SJCRH30 (cell line): ENCODE results near the gene HNRNPL. TPM values are rescaled to one million over a fixed set of nuclear protein-coding genes. Genes with fewer than 3 reads are reported as not detected.
"Not testable (repeated sequence)": the region's sequence is repeated elsewhere in the genome, so short reads cannot be mapped to it uniquely, and the experiment has no call there.

Source experiments
- DNase-seq, 2 experiments: peaks; one replicate each; pipeline ENCODE4 v3.0.0-alpha.2; 2015 to 2020
- H3K27ac ChIP-seq: fragments of 250-450 bp; sonication (Bioruptor Pico); 2 replicates; pipeline ENCODE4 v1.5.1; 2020; ENCODE audit warnings: mild to moderate bottlenecking, moderate library complexity
- H3K27me3 ChIP-seq: fragments of 250-450 bp; sonication (Bioruptor Pico); 2 replicates; pipeline ENCODE4 v1.5.1; 2020; ENCODE audit warnings: mild to moderate bottlenecking, moderate library complexity
- H3K36me3 ChIP-seq: fragments of 250-450 bp; sonication (Bioruptor Pico); 2 replicates; pipeline ENCODE4 v1.5.1; 2020; ENCODE audit warnings: mild to moderate bottlenecking, moderate library complexity
- H3K4me1 ChIP-seq: fragments of 250-450 bp; sonication (Bioruptor Pico); 2 replicates; pipeline ENCODE4 v1.5.1; 2020; ENCODE audit warnings: mild to moderate bottlenecking, moderate library complexity
- H3K4me3 ChIP-seq: fragments of 250-450 bp; sonication (Bioruptor Pico); 2 replicates; pipeline ENCODE4 v1.5.1; 2020; ENCODE audit warnings: mild to moderate bottlenecking, moderate library complexity
- H3K9me3 ChIP-seq: fragments of 250-450 bp; sonication (Bioruptor Pico); replicated peaks from 2 replicates; pipeline ENCODE4 v1.5.1; 2020; ENCODE audit warnings: mild to moderate bottlenecking, moderate library complexity
- total RNA-seq: library from RNA; depleted of rRNA; stranded (reverse); fragments of >200 nt; shearing (Covaris generic); gene quantifications from 2 replicates; pipeline ENCODE4 v1.2.3, GENCODE V29; 2014; rRNA removed

The HNRNPL gene
- 454 and 471 TPM in 2 replicates for total RNA-seq

DNA sequence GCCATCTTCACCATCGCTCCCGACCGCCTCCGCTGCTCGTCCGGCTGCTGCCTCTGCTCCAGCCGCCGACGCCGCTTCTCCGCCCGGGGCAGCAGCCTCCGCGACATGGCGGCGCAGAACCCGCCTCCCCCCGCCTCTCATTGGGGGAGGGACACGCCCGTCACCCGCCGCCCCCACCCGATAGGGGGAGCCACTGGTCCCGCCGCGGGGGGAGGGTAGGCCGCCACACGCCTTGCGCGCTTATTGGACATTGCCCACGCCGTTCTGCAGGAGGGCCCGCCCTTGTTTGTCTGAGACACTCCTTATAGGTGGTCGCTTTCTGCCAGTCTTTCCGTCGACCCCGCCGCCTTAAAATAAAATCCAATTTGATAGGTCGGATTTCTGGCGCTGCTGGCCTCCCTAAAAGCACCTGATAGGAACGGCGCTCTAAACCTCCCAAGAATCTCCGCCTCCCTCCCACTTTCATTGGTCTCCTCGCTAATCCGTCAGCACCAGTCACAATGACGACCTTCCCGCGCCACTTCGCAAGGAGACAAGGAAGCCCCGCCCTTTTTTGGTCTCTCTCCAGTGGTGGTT, at the start of gene HNRNPL:
Gene HNRNPL, minus strand, starts transcription at position 127 of the 576 bp plus-strand sequence. Its CDS starts 20 bp downstream, at position 107.
- Histone ChIP-seq H3K4me3 (peak within 1 kb of the TSS; percentile 93), H3K27me3 (no peaks in the 10 kb centered on the region), H3K36me3 (peaks cover 40% of the 10 kb centered on the region), H3K4me1 (peaks cover 7% of the 10 kb centered on the region; the same call in 1 of the 2 replicates), H3K9me3 (no peaks in the 10 kb centered on the region), H3K27ac (peak within 1 kb of the TSS; percentile 90)
- peak in 1 of 2 experiments; percentile 100 for DNase-seq

DNA sequence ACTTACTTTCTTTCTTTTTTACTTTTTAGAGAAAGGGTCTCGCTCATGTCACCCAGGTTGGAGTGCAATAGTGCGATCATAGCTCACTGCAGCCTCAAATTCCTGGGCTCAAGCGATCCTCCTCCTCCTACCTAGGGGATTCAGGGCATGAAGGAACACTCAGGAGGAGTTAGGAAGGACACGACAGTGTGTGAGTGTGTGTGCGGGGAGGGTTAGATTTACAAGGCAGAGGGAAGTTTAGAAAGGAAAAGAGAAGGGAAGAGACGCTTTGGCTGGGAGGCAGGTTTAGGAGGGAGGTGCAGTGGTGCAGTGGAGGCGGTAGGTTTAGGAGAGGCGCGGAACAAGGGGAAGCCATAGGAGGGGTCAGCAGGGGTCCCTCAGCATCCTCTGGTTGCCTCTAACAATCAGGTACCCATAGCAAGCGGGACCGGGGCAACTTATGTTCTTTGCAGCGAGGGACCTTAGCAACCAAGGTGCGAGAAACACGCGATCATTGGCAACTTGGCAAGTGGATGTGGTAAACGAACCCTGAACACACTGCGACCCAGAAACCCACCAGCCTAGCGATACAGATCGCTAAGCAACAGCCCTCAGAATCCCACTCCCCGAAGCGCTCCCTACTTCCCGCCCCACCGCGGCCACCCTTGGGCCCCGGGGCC, 49.1 kb upstream of the HNRNPL start:
- Histone ChIP-seq H3K36me3 (no peaks in the 10 kb centered on the region), H3K27ac (peak overlapping the region; percentile 11), H3K27me3 (no peaks in the 10 kb centered on the region), H3K4me3 (peak overlapping the region; percentile 78), H3K9me3 (no peaks in the 10 kb centered on the region; the same call in 1 of the 2 replicates), H3K4me1 (peaks cover 8% of the 10 kb centered on the region; the same call in 1 of the 2 replicates)
- peak in 1 of 2 experiments; percentile 38 for DNase-seq

DNA sequence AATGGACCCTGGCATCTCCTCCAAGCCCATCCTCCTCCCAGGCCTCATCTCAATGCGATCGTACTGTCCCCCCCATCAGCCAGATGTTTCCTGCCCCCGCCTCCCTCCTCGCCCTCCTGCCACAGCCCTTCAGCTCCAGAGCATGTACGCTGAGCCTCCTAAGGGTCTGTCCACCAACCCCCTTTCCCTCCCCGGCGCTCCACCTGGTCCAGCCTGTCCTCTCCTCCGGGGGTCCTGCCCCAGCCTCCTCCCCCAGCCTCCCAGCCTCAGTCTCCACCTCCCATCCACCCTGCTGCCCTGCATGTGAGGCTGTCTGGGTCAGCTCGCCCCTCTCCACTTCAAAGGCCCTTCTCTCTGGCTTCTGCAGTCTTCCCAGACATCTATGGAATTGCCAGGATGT, 45.2 kb upstream of the HNRNPL start:
- Histone ChIP-seq H3K4me3 (no peak overlapping the region), H3K9me3 (no peaks in the 10 kb centered on the region), H3K27ac (no peak overlapping the region), H3K4me1 (peaks cover 25% of the 10 kb centered on the region), H3K27me3 (no peaks in the 10 kb centered on the region), H3K36me3 (peaks cover 2% of the 10 kb centered on the region; the same call in 1 of the 2 replicates)
- DNase-seq, result no peak

DNA sequence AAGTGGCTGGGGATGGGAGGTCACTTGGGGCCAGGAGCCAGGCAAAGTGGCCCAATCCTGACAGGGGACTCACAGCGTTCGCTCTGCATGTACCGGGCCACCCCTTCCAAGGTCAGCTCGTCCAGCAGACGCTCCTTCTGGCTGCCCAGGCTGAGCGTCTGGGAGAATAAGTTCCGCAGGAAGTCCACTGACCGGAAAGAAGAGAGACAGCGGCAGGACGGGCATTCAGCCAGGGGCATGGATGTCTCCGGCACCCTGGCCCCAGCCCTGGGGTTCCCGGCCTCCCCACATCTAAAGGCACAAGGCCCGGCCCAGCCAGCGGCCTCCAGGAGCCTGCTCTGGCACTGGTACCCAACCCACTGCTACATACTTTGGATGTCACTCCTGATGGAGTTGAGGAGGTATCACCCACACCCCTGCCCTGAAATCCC, 43.6 kb upstream of the HNRNPL start:
- Histone ChIP-seq H3K4me1 (peaks cover 23% of the 10 kb centered on the region), H3K27ac (0 out of 2 replicates have a peak overlapping the region, but pooled peaks have one; percentile 1), H3K27me3 (no peaks in the 10 kb centered on the region), H3K9me3 (no peaks in the 10 kb centered on the region), H3K4me3 (no peak overlapping the region), H3K36me3 (peaks cover 2% of the 10 kb centered on the region; the same call in 1 of the 2 replicates)
- DNase-seq, result no peak

DNA sequence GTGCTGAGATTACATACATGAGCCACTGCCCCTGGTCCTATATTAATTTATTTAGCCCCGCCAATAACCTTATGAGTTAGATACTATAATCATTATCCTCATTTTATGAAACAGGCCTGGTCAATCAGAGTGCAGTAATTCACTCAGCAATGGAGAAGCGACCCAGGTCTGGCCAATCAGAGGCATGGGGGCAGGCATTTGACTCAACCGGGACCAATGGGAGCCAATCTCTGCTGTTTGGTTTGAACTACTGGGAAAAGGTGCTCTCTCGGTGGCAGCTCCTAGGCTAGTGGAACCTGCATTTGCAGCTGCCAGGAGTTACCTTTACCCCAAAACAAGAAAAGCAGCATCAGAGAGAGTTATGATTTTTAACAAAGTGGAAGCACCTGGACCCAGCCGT, 43.1 kb upstream of the HNRNPL start:
- Histone ChIP-seq H3K4me1 (peaks cover 20% of the 10 kb centered on the region), H3K9me3 (no peaks in the 10 kb centered on the region), H3K27ac (peak overlapping the region; percentile 79; the same call in 1 of the 2 replicates), H3K36me3 (peaks cover 2% of the 10 kb centered on the region; the same call in 1 of the 2 replicates), H3K4me3 (no peak overlapping the region), H3K27me3 (no peaks in the 10 kb centered on the region)
- DNase-seq, result peak in 1 of 2 experiments; percentile 53

DNA sequence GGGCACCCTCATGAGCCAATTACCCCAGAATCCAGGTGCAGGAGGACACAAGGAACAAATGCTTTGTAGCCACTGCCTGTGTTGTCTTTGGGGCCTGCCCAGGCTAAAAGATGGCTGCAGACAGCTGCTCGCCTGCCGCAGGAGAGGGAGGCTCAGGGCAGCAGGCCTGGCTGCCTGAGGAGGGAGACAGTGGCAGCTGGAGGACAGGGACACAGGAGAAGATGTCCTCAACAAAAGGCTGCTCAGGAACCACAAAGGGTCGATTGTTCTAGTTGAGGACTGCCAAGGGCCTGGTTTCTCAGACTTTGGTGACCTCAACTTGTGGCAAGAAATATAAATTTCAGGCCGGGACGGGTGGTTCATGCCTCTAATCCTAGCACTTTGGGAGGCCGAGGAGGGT, 42.0 kb upstream of the HNRNPL start:
- Histone ChIP-seq H3K4me1 (peaks cover 24% of the 10 kb centered on the region), H3K27me3 (no peaks in the 10 kb centered on the region), H3K27ac (peak overlapping the region; percentile 79), H3K36me3 (peaks cover 2% of the 10 kb centered on the region; the same call in 1 of the 2 replicates), H3K9me3 (no peaks in the 10 kb centered on the region), H3K4me3 (no peak overlapping the region)
- DNase-seq, result peak; percentile 98 to 99

DNA sequence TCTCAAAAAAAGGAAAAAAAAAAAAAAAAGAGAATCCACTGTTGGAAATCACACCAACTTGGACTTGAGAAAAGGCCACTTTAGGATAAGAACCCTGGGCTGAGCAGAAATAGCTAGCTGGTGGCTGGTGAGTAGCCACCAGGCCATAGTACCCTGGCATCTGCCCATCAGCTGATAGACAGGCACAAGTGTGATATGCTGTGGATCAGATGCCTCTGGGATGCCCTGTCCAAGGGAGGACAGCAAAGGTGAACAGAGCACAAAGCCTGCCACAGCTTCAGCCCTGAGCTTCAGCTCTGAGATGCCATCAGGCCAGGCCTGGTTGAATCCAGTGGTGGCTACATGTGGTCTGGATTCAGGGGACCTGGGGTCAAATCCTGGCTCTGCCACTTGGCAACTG, 40.9 kb upstream of the HNRNPL start:
- H3K36me3 ChIP-seq, result peaks cover 2% of the 10 kb centered on the region; the same call in 1 of the 2 replicates
- peak overlapping the region; percentile 79 for H3K27ac ChIP-seq
- H3K27me3 ChIP-seq, result no peaks in the 10 kb centered on the region
- no peaks in the 10 kb centered on the region for H3K9me3 ChIP-seq
- DNase-seq, result peak in 1 of 2 experiments; percentile 64
- H3K4me1 ChIP-seq, result peaks cover 33% of the 10 kb centered on the region
- no peak overlapping the region for H3K4me3 ChIP-seq

DNA sequence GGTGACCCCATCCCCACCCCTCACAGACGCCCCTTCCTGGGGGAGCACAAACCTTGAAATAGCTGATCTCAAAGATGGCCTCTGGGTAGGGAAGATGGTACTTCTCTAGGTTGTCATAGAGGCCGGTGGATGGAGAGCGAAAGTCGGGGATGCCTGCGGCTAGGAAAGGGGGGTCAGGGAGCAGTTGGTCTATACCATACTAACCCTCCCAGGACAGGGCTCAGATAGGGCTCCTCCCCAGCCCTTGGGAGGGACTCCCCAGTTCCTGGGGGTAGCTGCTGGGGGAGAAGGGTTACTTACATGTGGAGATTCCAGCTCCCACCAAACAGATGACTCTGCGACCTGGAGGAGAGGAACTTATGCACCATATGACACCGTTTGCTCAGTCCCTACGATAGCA, 40.0 kb upstream of the HNRNPL start:
- H3K36me3 ChIP-seq, result peaks cover 2% of the 10 kb centered on the region; the same call in 1 of the 2 replicates
- no peak for DNase-seq
- no peak overlapping the region for H3K4me3 ChIP-seq
- H3K27ac ChIP-seq, result no peak overlapping the region
- no peaks in the 10 kb centered on the region for H3K9me3 ChIP-seq
- no peaks in the 10 kb centered on the region for H3K27me3 ChIP-seq
- H3K4me1 ChIP-seq, result peaks cover 35% of the 10 kb centered on the region

DNA sequence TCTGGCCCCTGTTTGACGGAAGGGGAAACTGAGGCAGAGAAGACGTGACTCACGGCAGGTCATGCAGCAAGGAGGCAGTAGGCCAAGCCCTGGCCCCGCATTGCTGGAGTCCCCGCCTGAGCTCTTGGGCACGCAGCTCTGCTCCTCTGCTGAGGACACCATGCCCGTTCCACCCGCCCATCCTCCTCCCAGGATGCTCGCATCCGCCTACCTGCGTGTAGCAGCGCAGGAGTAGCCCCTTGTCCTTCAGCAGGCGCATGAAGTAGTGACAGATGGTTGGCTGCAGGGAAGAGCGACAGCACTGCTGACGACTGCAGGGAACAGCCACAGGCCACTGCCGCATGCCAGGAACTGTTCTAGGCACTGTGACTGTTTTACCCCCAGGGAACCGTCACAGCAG, 39.1 kb upstream of the HNRNPL start:
- H3K27ac ChIP-seq, result no peak overlapping the region
- peaks cover 2% of the 10 kb centered on the region; the same call in 1 of the 2 replicates for H3K36me3 ChIP-seq
- no peaks in the 10 kb centered on the region for H3K27me3 ChIP-seq
- no peak for DNase-seq
- H3K4me3 ChIP-seq, result no peak overlapping the region
- peaks cover 35% of the 10 kb centered on the region for H3K4me1 ChIP-seq
- H3K9me3 ChIP-seq, result no peaks in the 10 kb centered on the region

DNA sequence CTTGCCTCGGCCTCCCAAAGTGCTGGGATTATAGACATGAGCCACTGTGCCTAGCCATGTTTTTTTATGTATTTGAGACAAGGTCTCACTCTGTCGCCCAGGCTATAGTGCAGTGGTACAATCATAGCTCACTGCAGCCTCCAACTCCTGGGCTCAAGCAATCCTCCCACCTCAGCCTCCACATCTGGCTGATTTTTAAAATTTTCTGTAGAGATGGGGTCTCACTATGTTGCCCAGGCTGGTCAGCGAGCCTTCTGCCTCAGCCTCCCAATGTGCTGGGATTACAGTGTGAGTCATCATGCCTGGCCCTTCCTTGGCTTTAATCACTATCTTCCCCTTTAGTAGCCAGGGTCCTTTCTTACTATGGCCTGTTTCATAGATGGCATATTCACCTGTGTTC, 34.9 kb upstream of the HNRNPL start:
- H3K4me1 ChIP-seq, result peaks cover 31% of the 10 kb centered on the region
- H3K9me3 ChIP-seq, H3K27me3 ChIP-seq, H3K4me3 ChIP-seq, H3K36me3 ChIP-seq, DNase-seq, H3K27ac ChIP-seq: not testable (repeated sequence)

DNA sequence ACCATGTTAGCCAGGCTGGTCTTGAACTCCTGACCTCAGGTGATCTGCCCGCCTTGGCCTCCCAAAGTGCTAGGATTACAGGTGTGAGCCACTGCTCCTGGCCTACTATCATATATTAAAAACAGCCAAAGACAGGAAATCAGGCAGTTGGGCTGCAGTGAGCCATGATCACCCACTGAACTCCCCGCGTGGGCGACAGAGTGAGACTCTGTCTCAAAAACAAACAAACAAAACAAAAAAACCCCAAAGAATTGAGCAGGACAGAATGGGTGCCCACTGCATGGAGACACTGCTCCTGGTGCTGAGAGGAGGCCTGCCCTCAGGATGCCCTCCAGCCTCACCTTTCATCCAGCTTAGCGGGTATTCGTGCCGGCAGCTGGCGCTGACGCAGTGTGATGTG, 33.5 kb upstream of the HNRNPL start:
- no peak overlapping the region for H3K4me3 ChIP-seq
- no peak for DNase-seq
- no peaks in the 10 kb centered on the region for H3K27me3 ChIP-seq
- H3K4me1 ChIP-seq, result peaks cover 43% of the 10 kb centered on the region
- H3K36me3 ChIP-seq, result no peaks in the 10 kb centered on the region
- H3K27ac ChIP-seq, result peak overlapping the region; percentile 46
- H3K9me3 ChIP-seq, result no peaks in the 10 kb centered on the region

DNA sequence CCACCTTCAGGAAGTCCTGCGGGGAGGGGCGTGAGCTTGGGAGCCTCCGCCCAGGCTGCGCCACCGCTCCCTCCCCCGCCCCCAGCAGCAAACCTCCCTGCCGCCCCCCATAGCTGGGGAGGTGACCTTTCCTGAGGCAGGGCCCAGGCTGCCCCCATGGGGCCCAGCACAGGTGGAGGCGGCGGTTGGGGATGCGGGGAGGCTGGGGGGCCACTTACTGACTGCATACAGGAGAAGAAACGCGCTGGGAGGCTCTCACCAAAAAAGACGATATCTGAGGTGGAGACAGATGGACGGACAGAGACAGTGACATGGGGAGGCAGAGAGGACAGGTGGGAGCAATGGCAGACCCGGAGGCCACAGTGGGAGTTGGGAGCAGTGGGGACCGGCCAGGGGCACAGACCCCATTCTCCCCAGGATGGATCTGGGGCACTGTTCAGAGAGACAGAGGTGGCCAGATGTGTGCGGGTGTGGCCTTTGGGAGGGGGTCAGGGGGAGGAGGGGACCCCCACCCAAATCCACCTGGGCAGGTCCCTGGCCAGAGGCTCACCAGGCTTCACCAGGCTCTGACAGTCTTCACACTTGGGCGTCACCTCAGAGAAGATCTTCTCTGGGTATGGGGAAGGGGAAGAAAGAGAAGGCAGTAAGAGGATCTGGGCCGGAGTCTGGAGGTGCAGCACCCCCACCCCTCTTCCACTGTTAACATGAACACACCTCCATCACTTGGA, 31.3 kb upstream of the HNRNPL start:
- Histone ChIP-seq H3K4me1 (peaks cover 54% of the 10 kb centered on the region), H3K9me3 (no peaks in the 10 kb centered on the region), H3K36me3 (no peaks in the 10 kb centered on the region), H3K27ac (no peak overlapping the region), H3K27me3 (no peaks in the 10 kb centered on the region), H3K4me3 (no peak overlapping the region)
- DNase-seq, result no peak

DNA sequence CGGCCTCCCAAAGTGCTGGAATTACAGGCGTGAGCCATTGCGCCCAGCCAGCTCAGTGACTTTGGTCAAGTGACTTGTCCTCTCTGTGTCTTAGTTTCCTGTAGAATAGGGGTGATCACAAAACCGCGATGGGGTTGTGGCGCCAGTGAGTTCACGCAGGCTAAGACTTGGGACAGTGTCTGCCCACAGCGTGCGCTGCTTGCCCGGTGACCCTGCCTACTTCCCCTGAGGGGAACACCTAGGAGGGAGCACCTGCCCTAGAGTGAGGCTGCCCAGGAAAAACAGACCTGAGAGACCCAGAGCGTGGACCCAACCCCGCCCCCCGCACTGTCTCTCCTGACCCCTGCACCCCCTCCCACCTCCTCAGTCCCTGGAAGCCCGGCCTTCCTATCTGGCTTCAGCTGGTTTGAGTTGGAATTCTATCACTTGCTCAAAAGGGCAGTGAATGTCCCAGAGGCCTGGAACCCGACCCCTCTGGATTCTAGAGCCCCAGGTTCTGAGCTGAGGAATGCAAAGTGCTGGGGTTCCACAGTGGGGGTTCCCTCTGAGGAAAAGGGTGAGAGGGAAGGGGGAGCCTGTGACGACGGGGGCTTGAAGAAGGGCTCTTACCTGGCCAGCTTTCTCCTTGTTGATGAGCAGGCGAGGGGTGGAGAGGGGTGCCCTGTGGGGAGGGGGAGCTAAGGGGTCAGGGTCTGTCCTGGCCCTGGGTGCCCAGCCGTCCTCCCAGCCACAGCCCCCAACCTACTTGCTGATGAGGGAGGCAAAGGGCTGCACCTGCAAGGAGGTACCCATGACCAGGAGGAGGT, 30.5 kb upstream of the HNRNPL start:
- H3K4me3 ChIP-seq, result no peak overlapping the region
- H3K4me1 ChIP-seq, result peaks cover 58% of the 10 kb centered on the region
- DNase-seq, result no peak
- no peak overlapping the region for H3K27ac ChIP-seq
- H3K36me3 ChIP-seq, result no peaks in the 10 kb centered on the region
- H3K27me3 ChIP-seq, result no peaks in the 10 kb centered on the region
- H3K9me3 ChIP-seq, result no peaks in the 10 kb centered on the region

DNA sequence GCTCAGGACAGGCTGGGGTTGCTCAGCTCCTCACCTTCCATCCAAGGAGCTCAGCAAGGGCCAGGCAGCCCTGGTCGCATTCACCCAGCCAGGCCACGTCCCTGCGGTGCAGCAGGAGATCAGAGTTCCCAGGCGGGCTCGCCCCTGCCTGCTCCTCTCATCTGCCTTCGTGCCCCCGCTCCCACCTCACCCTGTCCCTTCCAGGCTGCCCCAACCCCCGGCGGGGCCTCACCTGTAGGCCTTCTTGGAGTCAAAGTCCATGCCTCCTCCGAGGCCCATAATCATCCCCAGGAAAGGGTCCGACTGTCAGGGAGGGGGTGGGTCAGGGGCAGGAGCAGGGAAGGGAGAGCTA, 29.6 kb upstream of the HNRNPL start:
- Histone ChIP-seq H3K4me3 (no peak overlapping the region), H3K27me3 (no peaks in the 10 kb centered on the region), H3K4me1 (peaks cover 60% of the 10 kb centered on the region), H3K36me3 (no peaks in the 10 kb centered on the region), H3K27ac (peak overlapping the region; percentile 71), H3K9me3 (no peaks in the 10 kb centered on the region)
- DNase-seq, result no peak
